GM18517 (cell line): ENCODE data around the gene ACVR1.
"Not testable (repeated sequence)": the region's sequence is repeated elsewhere in the genome, so short reads cannot be mapped to it uniquely, and the experiment has no call there.

Experiments used
- ATAC-seq: cut with Tn5 transposase; IDR thresholded peaks from one replicate; pipeline ENCODE4 v1.9.1; 2021; ENCODE audit warnings: mild to moderate bottlenecking, moderate library complexity; ENCODE audit not compliant: unreplicated experiment

Gene ACVR1

DNA sequence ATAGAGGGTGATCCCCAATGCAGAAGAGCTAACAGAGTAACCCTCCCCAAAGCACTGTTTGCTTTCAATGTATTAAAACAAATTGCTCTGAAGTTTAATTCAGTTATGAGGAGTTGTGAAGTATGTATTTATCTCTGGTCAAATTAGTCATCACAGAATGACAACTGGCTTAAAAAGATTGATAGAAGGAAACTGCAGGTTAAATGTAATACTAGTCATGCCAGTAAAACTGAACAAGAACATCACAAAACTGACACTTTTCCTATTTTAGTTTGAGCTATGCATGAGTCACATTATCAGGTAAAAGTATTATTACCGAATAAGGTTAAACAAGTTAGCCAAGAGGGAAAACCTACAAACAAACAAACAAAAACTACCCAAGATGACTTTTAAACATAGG, 148.4 kb downstream of the ACVR1 start:
- ATAC-seq: no peak

DNA sequence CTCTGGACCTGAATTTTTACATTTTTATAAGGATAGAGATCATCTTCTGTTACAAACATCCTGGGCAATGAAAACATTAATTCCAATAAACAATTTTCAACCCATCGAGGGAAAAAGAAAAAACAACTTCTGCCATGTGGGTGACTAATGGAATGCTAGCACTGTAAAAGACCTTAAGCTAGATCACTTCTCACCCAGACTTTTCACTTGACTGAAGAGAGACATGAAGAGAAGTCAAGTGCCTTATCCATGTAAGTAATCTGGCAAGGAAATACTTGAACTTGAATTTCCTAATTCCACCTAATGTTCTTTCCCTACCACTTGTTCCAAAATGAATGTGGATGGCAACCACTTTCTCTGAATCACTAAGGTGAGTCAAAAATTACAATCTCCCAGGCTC, 149.2 kb downstream of the ACVR1 start:
- ATAC-seq: no peak

DNA sequence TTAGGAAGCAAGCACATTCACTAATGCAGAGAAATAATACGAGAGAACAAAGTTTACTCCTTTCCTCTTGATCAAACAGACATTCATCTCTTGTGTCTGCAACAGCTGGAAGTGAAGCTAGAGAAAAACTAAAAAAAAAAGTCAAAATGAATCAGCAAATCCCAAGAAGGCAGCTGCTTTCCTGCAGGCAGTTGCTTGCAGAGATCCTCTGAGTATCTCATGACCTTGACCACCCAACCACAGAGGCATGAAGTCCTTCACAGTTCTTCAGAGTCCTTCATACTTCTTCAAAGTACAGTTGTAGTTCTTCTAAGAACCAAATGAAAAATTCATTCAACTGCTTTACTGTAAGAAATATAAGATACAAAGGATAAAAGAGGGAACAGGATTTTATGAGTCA, 150.3 kb downstream of the ACVR1 start:
- no peak for ATAC-seq

DNA sequence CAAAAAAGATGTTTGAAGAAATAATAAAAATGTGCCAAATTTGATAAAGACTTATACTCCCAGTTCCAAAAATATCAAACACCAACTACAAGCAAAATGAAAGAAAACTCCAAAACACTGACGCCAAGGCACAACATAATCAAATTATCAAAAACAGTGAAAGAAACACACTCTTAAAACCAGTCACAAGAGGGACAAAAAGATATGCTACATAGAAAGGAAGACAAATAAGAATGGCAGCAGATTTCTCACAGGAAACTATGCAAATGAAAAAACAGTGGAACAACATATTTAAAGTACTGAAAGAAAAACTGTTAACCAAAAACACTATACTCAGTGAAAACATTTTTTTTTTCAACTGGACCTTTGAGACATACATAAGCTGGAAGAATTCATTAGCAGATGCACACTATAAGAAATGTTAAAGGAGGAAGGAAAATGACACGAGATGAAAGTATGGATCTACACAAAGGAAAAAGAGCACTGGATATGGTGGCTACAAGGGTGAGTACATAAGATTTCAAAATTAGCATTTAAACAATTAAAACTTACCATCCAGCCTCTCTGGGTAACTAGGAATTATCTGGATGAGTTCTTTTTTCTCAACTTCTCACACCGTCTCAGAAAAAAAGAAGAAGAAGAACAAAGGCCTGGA, 153.4 kb downstream of the ACVR1 start:
- no peak for ATAC-seq

DNA sequence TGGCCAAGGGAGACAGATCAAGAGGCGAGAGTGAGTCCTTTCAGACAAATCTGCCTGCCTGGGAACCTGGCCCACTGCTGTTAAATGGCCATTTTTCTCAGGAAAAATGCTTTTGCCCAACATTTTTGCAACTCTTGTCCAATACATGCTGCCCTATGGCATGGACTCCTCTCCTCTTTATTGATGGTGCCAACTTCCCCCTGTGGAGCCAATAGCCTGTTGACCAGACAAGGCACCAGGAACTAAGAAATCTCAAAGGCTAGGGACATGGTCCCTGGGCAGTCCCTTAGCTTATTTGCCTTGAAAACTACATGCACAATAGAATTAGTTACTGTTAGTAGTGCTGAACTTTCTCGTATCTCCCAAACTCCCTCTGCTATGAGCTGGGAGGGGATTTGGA, 155.6 kb downstream of the ACVR1 start:
- ATAC-seq: no peak

DNA sequence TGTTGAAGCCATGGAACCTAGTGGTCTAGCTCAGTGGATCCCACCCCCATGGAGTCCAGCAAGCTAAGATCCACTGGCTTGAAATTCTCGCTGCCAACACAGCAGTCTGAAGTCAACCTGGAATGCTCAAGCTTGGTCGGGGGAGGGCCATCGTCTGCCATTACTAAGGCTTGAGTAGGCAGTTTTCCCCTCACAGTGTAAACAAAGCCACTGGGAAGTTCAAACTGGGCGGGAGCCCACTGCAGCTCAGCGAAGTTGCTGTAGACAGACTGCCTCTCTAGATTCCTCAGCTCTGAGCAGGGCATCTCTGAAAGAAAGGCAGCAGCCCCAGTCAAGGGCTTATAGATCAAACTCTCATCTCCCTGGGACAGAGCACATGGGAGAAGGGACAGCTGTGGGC, 171.5 kb downstream of the ACVR1 start:
- not testable (repeated sequence) for ATAC-seq

DNA sequence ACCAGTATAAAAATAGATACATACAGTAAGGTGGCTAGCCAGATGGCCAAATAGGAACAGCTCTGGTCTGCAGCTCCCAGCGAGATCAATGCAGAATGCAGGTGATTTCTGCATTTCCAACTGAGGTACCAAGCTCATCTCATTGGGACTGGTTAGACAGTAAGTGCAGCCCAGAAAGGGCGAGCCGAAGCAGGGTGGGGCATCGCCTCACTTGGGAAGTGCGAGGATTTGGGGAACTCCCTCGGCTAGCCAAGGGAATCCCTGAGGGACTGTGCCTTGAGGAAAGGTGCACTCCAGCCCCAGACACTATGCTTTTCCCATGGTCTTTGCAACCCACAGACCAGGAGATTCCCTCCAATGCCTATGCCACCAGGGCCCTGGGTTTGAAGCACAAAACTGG, 172.0 kb downstream of the ACVR1 start:
- ATAC-seq: not testable (repeated sequence)

DNA sequence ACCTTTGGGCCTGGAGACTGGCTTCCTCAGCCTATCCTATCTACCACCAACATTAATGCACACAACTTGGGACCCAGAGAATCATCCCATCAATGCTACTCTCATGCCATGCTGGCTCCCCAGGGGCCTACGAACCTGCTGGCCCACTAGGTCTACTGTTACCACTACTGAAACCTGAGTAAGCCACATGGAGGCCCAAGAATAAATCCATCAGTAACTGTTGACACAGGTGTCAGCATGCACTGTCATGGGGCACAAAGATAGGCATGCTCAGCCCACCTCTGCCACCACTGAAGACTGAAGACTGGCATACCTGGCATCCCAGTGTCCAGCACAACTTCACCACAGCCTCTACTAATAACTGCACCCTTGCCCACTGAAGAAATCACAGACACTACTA, 176.3 kb downstream of the ACVR1 start:
- no peak for ATAC-seq

DNA sequence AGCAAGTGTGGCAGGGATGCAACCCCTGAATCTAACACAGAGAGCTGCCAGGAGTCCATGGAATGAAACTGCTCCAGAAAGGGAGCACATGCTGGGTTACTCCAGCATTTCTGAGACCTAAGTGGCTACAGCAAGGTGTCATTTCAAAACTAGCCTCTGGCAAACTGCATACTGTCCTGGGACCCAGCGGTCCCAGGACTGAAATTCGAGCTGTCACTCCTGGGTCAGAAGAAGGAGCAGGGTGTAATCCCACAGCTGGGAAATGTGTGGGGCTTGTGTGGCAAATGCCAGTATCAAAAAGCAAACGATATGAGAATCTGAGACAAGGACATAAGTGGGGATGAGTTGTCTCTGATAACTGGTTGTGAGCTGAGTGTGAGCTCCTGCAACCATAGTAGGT, 177.1 kb downstream of the ACVR1 start:
- ATAC-seq: no peak

DNA sequence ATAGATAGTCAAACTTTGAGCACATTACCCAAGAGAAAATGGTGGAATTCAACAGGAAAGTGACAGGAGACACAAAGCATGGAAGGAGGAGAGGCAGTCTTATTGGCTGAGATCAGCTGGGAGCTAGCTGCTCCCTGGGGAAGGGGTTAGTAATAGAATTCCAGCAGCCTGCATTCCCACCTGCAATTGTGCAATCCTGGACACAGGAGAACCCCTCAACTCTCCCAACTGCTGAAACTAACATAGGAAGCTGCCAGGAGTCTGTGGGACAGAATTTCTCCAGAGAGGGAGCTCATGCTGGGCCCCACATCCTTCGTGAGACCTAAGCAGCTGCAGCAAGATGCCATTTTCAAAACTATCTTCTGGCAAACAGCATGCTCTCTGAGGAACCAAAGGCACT, 177.7 kb downstream of the ACVR1 start:
- no peak for ATAC-seq

DNA sequence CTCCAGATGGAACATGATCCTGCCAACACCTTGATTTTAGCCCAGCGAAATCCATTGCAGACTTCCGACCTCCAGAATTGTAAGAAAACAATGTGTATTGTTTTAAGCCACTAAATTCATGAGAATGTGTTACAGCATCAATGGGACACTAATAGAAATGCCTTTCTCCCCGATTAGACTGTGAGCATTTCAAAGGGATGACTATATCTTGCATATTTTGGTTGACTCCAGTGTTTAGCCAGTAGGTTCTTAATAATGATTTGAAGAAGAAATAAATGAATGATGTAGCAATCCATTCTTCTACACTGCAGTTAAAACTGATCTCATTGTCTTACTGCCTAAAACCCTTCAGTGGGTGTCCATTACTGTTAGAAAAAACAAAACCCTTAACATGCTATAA, 180.1 kb downstream of the ACVR1 start:
- ATAC-seq: no peak

DNA sequence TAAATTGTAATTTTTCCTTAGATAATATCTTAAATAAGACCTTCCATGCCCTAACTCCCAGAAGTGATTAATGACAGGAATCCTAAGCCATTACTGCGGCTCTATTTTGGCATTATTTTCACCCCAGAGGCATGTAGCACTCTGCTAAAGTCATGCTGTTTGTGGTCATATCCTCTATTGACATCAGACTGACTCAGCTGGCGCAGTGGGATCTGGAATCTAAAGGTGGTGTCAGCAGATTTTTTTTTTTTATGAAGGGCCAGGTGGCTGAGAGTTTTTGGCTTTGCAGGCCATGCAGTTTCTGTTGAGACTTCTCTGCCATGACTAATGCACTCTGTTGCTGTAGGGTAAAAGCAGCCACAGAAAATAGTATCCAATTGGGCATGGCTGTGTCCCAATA, 183.4 kb downstream of the ACVR1 start:
- no peak for ATAC-seq

DNA sequence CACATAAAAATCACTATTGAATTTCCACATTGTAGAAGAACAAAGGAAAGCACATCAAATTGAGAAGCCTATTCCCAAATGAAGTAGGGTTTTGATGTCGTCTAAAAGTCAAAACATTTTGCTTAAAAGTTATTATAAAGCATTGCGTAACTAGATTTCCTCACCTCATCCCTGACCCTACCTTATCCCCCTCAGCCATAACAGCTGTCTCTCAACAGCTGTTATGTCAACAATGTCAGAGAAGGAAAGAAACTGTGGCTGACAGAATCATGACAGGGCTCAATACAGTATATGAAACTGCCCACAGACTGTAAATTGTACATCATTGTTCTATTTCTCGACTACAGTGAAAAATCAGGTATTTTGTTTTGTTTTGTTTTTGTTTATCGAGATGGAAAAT, 184.4 kb downstream of the ACVR1 start:
- ATAC-seq: no peak

DNA sequence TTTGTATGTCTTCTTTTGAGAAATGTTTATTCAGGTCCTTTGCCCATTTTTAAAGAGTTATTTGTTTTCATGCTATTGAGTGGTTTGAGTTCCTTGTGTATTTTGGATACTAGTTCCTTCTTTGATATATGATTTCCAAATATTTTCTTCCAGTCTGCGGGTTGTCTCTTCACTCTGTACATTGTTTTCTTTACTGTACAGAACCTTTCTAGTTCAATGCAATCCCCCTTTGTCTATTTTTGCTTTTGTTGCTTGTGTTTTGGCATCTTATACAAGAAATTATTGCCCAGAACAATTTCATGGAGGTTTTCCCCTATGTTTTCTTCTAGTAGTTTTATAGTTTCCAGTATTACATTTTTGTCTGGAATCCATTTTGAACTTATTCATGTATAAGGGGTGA, 185.0 kb downstream of the ACVR1 start:
- no peak for ATAC-seq
